ENCODE data around the gene RCC1.
A peak's percentile ranks its signal among the peaks of the same experiment; 100 is the strongest.
"Not testable (repeated sequence)": the region's sequence is repeated elsewhere in the genome, so short reads cannot be mapped to it uniquely, and the experiment has no call there.

RCC1 gene

DNA sequence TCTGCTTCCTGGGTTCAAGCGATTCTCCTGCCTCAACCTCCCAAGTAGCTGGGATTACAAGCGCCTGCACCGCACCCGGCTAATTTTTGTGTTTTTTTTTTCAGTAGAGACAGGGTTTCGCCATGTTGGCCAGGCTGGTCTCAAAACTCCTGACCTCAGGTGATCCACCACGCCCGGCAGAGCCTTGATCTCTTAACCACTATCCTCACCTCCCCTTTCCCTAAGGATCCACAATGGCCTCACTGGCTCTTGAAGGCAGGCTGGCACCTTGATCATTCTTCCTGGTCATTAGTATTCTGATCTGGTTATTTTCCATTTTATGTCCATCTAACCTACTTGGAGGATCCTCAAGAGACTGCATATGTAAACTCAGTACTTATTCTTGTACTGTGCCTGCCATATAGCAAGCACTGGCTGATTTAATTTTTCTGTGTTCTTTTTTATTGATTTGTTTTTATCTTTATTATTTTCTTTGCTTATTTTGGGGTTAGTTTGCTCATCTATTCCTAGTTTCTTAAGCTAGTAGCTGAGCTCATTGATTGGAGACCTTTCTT, 6.3 kb downstream of the RCC1 start:
- no peak for DNase-seq (ENCODE audit: low read depth, low spot score)

- DNase-seq (ENCODE audit: low read depth, low spot score): not testable (repeated sequence)
Observed at GRCh38 chr1:28514445-28514933, 8.6 kb downstream of the RCC1 start.

- no peak for DNase-seq (ENCODE audit: low read depth, low spot score)
Observed at GRCh38 chr1:28516518-28516956, 10.7 kb downstream of the RCC1 start.

DNA sequence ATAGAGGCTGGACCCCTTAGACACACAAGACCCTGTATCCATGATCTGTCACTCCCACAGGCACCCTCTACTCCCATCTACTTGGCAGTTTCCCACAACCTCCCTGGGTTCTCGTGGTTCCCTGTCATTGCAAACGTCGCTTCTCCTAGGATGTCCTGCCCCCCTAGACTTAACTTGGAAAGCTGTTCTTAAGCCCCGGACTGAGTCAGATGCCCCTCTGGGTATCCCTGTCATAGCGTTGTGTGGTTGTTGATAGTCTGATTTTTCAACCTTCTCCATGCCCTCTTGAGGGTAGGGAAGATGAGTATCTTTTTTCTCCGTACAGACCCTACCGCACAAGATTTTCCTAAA, 11.8 kb downstream of the RCC1 start:
- peak; percentile 35 for DNase-seq (ENCODE audit: low read depth, low spot score)

GRCh38 chr1:28518000-28518744, 12.3 kb downstream of the RCC1 start:
- peak; percentile 96 for DNase-seq (ENCODE audit: low read depth, low spot score)

DNA sequence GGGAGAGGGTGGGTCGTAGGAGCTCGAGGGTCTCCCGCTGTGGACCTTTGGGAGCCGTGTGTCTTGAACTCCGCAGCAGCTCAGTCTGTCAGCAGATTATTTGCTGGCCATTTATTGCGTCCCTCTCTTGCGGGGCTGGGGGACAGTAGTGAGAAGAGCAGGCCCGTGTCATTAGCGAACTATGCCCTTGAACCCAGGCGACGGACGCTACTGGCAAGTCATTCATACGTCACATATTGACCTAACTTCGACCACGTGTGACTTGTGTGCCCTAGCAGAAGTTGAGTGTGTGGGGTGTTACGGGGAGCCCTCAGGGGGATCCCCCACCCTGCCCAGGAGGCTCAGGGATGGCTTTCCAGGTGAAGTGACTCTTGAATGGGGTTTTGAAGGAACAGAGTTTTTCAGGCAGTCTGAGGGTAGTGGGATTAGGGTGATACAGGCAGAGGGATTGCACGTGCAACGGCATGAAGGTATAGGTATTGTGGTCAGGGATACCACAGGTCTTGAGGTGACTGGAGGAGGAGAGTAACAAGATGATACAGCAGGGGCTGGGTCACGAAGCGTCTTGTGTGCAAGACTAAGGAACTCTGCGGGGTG, 13.0 kb downstream of the RCC1 start:
- no peak for DNase-seq (ENCODE audit: low read depth, low spot score)

- no peak for DNase-seq (ENCODE audit: low read depth, low spot score)
Observed at GRCh38 chr1:28519946-28520725, 14.3 kb downstream of the RCC1 start.

- DNase-seq (ENCODE audit: low read depth, low spot score): not testable (repeated sequence)
Observed at GRCh38 chr1:28520796-28521195, 15.0 kb downstream of the RCC1 start.

- DNase-seq (ENCODE audit: low read depth, low spot score): no peak
Observed at GRCh38 chr1:28521502-28522164, 15.8 kb downstream of the RCC1 start.

- DNase-seq (ENCODE audit: low read depth, low spot score): not testable (repeated sequence)
Observed at GRCh38 chr1:28522537-28522936, 16.7 kb downstream of the RCC1 start.

DNA sequence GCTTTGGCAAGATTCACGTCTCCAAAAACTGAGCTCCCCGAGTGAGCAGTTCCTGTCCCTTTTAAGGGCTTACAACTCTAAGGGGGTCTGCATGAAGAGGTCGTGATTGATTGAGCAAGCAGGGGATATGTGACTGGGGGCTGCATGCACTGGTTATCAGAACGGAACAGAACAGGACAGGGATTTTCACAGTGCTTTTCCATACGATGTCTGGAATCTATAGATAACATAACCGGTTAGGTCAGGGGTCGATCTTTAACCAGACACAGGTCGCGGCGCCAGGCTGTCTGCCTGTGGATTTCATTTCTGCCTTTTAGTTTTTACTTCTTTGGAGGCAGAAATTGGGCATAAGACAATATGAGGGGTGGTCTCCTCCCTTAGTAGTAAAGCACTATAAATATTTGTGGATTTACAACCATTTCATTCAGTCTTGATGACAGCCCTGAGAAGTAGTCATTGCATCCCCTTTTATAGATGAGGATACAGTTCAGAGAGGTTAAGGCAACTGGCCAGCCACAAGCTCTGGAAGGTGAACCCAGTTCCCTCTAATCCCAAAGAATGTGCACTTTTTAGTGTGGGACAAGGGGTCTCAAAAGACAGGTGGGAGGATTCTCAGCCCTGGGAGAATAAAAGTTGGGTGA, 19.3 kb downstream of the RCC1 start:
- not testable (repeated sequence) for DNase-seq (ENCODE audit: low read depth, low spot score)

DNA sequence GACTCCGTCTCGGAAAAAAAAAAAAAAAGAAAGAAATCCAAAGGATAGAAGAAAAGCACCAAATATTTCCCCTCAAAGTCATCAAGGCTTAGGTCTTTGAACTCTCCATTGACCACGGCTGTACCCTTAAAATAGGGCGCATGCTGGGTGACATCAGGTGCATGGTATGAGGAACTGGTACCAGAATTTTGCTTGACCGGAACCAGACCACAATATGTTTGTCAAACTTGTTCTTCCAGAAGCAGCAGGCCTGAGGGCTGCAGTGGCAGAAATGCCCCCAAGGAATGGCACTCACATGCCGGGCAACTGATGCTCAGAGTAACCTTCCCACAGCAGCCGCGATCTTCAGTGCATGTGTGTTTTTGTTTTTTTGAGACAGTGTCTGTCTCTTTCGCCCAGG, 21.0 kb downstream of the RCC1 start:
- DNase-seq (ENCODE audit: low read depth, low spot score): peak; percentile 58

DNA sequence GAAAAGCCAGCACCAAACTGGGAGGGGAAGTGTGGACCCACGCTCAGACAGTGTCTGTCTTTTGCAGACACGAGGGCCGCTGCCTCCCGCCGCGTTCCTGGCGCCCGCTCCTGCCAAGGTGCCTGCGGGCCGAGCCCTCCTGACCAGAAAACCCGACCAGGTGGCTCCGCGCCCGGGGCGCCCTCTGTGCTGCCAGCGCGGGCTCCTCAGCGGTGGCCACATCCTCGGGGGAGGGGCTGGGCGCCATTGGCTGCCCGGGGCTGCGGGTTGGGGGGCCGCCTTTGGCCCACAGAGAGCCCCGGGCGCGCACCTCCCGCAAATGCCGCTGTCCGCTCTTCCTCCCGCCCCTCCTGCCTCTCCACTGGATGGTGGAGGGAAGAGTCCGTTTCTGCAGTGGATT, 24.6 kb downstream of the RCC1 start:
- DNase-seq (ENCODE audit: low read depth, low spot score): no peak

GRCh38 chr1:28534671-28535070, 28.8 kb downstream of the RCC1 start:
- DNase-seq (ENCODE audit: low read depth, low spot score): no peak

- no peak for DNase-seq (ENCODE audit: low read depth, low spot score)
Observed at GRCh38 chr1:28535180-28535579, 29.3 kb downstream of the RCC1 start.

- no peak for DNase-seq (ENCODE audit: low read depth, low spot score)
Observed at GRCh38 chr1:28537457-28538199, 31.8 kb downstream of the RCC1 start.

GRCh38 chr1:28538286-28538685, 32.4 kb downstream of the RCC1 start:
- no peak for DNase-seq (ENCODE audit: low read depth, low spot score)

DNA sequence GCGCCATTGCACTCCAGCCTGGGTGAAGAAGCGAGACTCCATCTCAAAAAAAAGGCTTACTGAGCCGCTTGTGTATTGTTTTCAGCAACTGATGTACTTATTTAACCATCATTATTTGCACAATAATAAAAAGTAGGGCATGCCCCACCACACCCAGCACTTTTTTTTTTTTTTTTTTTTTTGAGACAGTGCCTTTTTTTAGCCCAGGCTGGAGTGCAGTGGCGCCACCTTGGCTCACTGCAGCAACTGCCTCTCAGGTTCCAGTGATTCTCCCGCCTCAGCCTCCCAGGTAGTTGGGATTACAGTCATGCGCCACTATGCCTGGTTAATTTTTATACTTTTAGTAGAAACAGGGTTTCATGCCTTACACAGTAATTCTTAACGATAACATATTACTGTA, 34.8 kb downstream of the RCC1 start:
- no peak for DNase-seq (ENCODE audit: low read depth, low spot score)

DNA sequence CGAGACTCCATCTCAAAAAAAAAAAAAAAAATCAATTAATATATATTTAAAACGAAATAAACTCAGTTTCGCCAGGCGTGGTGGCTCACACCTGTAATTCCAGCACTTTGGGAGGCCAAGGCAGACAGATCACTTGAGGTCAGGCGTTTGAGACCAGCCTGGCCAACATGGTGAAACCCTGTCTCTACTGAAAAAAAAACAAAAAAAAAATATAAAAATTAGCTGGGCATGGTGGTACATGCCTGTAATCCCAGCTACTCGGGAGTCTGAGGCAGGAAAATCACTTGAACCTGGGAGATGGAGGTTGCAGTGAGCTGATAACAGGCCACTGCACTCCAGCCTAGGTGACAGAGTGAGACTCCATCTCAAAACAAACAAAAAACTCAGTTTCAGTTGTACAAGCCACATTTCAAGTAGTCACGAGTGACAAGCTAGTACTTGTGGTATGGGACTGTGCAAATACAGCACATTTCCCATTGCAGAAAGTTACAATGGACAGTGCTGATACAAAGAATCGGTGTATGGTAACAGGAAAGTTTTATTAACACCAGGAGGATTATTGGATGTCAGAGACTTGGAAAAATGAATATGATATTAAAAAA, 35.7 kb downstream of the RCC1 start:
- DNase-seq (ENCODE audit: low read depth, low spot score): not testable (repeated sequence)

DNA sequence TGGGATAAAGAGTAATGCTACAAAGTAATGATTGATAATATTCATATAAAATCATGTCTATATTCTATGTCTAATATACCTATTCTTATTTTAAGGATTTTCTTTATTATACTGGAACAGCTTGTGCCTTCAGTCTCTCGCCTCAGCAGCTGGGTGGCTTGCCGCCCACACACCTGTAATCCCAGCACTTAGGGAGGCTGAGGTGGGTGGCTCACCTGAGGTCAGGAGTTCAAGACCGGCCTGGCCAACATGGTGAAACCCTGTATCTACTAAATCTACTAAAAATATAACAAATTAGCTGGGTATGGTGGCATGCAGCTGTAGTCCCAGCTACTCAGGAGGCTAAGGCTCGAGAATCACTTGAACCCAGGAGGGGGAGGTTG, 39.4 kb downstream of the RCC1 start:
- DNase-seq (ENCODE audit: low read depth, low spot score): no peak
